GM21423 (cell line): ENCODE results near the gene TMEM132D.

Source experiments
- ATAC-seq: cut with Tn5 transposase; IDR thresholded peaks from one replicate; pipeline ENCODE4 v1.9.1; 2021; ENCODE audit warnings: mild to moderate bottlenecking, moderate library complexity; ENCODE audit not compliant: unreplicated experiment

Gene TMEM132D

DNA sequence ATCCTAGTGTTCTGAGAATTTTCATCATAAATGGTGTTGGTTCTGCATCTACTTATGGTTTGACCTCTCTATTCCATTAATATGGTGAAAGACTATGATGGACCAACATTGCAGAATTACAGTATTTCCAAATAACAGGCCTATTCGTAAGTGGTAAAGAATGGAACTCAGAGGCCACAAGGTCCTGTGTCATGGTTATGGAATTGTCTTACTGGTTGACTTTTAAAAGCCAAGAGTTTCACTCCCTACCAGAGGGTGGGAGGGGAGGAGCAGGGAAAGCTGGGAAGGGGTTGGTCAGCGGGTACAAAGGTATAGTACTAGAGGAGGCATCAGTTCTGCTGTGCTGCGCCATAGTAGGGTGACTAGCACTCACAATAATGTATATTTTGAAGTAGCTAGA lies 153.4 kb downstream of the TMEM132D start:
- no peak for ATAC-seq

GRCh38 chr12:129746318-129746717 lies 157.5 kb downstream of the TMEM132D start:
- ATAC-seq: no peak

DNA sequence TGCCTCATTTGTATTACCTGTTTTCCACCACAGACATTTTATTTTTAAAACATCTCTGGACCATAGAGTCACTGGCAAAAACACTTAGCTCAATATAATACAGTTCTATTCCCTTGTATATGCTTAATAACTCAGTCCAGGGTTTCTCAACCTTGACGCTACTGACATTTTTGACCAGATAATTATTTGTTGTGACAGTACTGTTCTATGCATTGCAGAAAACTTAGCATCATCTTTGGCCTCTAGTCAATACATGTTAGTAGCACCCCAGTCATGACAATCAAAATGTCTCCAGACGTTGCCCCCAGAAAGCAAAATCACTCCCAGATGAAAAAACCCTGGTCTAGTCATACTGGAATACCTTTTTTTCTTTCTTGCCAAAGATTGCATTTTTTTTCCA lies 174.7 kb downstream of the TMEM132D start:
- ATAC-seq: no peak

GRCh38 chr12:129727100-129727499 lies 176.7 kb downstream of the TMEM132D start:
- ATAC-seq: no peak

- ATAC-seq: no peak
These were observed 180.6 kb downstream of the TMEM132D start for GRCh38 chr12:129723260-129723659.

GRCh38 chr12:129720618-129721017 lies 183.2 kb downstream of the TMEM132D start:
- ATAC-seq: no peak

DNA sequence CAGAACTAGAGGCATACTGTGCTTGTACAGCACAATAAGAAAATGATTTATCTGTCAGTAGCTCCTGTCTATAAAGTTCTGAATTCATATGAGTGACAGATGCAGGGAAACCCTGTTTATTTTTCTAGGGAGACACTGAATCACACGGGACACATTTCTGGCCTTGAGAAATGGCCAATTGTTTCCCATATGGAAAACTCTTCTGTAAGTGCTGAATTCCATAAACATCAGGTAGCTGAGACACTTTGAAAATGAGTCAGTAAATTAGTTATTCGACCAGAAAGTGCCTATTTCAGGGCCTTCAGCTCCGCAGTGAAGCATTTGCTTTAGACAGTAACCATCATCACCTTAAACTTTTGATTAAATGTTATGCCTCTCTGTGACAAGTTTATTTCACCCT lies 184.4 kb downstream of the TMEM132D start:
- ATAC-seq: no peak

- ATAC-seq: no peak
These were observed 186.4 kb downstream of the TMEM132D start for GRCh38 chr12:129717438-129717837.

GRCh38 chr12:129716825-129717224 lies 187.0 kb downstream of the TMEM132D start:
- no peak for ATAC-seq

- no peak for ATAC-seq
These were observed 197.1 kb downstream of the TMEM132D start for GRCh38 chr12:129706716-129707115.

- ATAC-seq: no peak
These were observed 199.5 kb downstream of the TMEM132D start for GRCh38 chr12:129704232-129704830.

DNA sequence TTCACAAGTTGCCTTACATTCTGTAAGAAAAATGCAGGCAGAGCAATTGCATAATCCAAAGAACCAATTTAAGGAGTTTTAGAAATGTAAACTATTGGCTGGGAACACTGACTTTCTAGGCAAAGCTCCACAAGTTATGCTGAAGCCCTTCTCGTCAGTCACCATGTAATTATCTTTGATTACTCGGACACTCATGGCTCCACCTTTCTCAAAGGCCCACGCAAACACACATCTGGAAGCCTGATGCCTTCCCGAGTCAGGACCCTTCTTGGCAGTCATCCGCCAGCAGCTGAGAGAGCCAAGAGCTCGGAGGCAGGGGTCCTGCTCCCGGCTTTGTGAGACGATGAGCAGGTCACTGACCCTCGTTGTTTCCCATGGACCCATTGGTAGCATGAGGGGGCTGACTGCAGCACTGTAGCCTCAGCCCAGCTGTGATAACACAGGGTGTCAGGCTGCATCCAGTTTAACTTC lies 202.2 kb downstream of the TMEM132D start:
- no peak for ATAC-seq

DNA sequence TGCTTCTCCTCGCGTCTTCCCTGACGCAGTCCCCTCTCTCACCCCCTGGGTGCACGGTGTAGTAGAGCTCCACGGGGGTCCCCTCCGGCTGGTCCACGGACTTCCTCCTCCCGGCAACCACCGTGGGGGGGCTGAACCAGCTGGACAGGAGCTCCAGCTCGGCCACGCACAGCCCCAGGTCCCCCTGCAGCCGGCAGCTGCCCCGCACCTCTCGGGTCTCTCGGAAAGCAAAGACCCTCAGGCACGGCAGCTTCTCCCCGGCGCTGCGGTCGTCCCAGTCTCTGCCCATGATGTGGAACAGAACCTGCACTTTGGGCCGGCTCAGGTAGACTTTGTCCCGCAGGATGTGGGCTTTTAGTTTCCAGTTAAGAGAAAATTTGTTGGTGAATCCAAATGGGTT lies 203.8 kb downstream of the TMEM132D start:
- ATAC-seq: no peak

GRCh38 chr12:129696926-129697325 lies 206.9 kb downstream of the TMEM132D start:
- no peak for ATAC-seq

DNA sequence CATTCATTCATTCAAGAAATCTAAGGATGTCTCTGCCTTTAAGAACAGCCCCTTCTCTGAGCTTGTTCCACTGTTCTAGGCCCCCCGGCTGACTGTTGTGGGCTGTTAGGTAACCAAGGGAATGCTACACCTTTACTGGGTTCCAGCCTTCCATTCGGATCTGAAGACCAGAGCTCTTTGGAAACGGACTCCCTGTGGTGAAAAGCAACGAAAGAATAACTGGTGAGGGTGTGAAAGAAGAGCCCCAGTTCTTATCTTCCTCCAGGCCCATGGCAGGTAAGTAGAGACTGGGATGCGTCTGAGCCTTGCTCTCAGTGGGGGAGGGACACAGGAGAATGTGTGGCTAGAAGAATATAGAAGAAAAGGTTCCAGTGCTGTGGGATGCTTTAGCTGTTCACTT lies 207.4 kb downstream of the TMEM132D start:
- ATAC-seq: no peak

GRCh38 chr12:129693731-129694130 lies 210.1 kb downstream of the TMEM132D start:
- no peak for ATAC-seq

- ATAC-seq: no peak
These were observed 216.1 kb downstream of the TMEM132D start for GRCh38 chr12:129687731-129688130.

GRCh38 chr12:129681830-129682229 lies 222.0 kb downstream of the TMEM132D start:
- no peak for ATAC-seq

GRCh38 chr12:129681151-129681550 lies 222.7 kb downstream of the TMEM132D start:
- ATAC-seq: no peak

DNA sequence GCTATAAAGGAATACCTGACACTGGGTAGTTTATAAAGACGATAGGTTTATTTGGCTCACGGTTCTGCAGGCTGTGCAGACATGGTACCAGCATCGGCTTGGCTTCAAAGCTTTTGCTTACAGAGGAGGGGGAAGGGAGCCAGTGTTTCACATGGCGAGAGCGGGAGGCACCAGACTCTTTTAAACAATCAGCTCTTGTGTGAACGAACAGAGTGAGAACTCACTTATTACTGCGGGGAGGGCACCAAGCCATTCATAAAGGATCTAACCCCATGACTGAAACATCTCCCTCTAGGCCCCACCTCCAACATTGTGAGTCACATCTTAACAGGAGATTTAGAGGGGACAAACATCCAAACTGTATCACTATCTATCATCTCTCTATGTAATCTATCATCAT lies 227.4 kb downstream of the TMEM132D start:
- no peak for ATAC-seq

- ATAC-seq: no peak
These were observed 227.9 kb downstream of the TMEM132D start for GRCh38 chr12:129675947-129676346.

DNA sequence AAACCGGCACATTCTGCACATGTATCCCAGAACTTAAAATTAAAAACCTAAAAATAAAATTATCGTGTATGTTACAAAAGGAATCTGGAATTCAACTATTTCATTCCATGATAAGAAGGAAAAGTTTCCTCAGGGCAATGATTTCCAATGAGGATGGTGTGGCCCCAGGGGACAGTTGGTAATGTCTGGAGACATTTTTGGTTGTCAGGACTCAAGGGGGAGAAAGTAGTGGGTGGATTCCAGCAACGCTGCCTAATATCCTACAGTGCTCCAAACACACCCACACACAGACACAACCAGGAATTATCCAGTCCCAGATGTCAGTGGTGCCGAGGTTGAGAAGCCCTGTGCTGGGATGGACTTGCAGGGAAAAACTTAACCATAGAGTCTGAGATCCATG lies 228.3 kb downstream of the TMEM132D start:
- ATAC-seq: no peak

DNA sequence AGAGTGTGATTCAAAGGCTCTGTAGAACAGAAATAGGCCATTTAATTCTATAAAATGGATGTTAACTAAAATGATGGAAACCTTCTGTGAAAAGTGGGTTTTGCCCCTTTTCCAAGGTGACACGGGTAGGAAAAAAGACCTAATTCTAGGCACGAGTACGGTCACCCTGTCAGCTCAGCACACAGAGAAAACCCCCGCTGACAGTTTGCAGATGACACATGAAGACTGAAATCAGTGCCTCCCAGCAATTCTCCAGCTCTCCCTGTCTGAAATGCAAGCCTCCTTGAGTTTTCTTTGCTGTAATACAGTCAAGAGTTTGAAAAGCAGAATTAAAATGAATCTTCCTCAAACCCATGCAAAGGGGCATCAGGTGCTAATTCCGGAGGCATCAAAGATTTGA lies 230.0 kb downstream of the TMEM132D start:
- no peak for ATAC-seq
